Retina (tissue), 1 donor: Measurements from ENCODE around the gene KCNQ5.
"Not testable (repeated sequence)": the region's sequence is repeated elsewhere in the genome, so short reads cannot be mapped to it uniquely, and the experiment has no call there.

ENCODE experiments used
- DNase-seq: peaks from one replicate; pipeline ENCODE4 v3.0.0-alpha.2; 2016

The KCNQ5 gene

DNA sequence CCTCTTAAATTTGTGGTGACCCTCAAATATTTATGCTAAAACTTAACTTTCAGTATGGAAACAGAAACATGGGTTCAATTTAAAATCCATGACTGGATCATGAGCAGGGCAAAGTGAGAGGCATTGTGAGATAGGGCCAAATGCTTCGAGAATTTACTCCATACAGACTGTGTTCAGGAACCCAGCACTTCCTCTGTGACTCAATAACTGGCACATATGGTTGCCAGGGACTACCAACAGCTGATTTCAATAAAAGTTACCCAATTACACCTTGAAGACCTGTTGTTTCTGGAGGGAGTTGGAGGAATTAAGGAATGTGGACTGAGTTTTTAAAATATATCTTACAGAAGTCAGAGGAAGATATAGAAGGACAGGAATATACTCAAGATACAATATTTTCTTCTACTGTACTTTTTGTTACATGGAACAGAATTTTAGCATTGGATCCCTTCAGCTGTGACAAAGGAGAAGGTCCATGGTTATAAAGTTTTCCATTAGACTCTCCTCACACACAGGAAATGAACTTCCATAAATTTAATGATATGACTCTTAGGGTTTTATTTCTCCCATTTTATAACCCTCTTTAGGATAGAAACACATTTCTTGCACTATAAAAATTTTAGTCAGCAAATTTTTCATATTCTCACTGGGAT lies 344.9 kb downstream of the KCNQ5 start:
- DNase-seq, result no peak

DNA sequence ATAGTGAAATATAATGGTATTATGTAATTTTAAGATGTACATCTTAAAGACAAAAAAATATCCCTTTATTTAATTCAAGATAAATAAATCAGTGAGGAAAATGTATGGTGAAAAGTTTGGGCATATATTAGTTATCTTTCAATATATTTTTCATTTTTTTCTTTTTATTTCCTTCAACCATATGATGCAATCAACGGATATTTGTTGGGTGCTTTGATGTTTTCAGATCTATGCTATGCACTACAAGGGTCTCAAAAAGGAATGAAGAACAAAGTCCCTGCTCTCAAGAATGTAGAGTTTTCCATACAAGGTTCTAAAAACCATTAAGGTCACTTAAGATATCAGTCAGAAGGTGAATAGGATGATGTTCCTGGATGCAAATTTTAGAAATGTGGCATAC lies 345.5 kb downstream of the KCNQ5 start:
- no peak for DNase-seq

DNA sequence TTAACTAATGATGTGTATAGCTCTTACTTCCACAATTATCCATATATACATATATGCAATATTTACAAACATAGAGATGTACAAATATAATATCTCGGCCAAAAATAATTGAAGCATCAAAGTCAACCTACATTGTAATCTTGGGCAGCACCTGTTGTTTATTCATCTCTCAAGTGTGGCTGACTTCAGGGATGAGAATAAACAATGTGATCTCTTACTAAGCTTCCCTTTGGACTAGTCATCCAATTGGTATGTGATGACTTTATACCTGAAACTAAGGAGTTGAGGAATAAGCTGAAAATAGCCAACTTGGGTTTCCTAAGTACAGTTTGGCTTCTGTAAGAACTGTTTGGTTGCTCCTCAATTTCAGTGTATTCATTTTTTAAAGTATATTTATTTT lies 346.8 kb downstream of the KCNQ5 start:
- no peak for DNase-seq

DNA sequence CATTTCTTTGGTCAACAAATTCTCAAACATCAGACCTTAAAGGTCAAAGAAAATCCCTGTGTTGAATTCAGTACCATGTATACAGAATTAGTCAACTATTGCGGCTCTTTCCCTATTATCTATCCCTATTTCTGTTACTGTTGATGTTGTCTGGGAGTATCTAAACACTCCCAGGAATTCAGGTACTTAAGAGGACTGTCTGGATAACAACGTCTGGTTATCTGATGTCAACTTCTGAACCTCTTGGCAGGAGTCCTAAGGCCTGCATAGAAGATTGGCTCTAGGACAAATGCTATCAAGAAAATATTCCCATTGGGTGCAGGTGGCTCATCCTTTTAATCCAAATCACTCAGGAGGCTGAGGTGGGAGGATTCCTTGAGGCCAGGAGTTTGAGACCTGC lies 347.8 kb downstream of the KCNQ5 start:
- DNase-seq, result no peak

DNA sequence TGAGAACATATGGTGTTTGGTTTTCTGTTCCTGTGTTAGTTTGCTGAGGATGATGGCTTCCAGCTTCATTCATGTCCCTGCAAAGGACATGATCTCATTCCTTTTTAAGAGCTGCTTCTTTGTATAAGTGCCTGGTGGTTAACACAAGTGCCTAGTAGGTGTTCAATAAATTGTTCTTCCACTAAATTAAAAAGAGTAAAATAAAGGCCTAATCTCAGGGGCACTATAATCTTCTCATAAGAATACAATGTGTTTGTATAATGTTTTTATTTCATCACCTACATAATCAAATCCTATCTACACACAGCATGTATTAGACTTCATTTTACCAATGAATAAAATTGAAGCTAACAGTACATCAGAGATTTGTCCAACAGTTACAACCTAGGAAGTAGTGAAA lies 350.7 kb downstream of the KCNQ5 start:
- no peak for DNase-seq

DNA sequence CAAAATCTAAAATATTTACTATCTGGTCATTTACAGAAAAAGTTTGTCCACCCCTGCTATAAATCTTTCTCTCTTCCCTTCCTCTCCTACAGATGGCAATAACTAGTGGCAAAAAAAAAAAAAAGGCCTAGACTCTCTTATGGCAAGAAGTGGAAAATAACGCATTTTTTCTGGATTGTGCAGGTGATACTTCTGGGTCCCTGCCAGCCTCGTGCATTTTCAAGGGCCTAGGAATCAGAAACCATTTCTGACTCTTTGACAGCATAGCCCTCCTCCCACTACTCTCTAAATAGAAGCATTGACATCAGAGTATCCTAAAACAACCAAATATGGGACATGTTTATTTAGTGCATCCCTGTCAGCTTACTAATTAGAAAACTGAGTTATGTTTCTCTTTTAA lies 352.4 kb downstream of the KCNQ5 start:
- no peak for DNase-seq

DNA sequence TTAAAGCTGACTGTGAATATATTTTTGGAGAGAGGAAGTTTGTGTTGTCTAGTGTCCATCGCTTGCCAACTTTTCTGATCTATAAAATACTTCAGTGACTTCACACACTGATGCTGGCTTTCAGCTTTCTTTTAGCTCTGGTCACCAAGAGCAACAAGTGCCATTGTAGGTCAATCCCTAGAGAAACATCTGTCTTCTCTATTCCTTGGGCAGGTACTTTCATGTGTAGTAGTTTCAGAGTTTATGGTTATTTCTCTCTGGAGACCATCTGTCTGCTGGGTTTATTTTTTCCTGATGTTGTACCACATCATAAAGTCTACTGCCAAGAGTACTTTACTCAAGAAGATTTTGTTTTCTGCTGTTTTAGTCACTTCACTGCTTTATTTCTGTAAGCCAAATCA lies 353.5 kb downstream of the KCNQ5 start:
- DNase-seq, result no peak

DNA sequence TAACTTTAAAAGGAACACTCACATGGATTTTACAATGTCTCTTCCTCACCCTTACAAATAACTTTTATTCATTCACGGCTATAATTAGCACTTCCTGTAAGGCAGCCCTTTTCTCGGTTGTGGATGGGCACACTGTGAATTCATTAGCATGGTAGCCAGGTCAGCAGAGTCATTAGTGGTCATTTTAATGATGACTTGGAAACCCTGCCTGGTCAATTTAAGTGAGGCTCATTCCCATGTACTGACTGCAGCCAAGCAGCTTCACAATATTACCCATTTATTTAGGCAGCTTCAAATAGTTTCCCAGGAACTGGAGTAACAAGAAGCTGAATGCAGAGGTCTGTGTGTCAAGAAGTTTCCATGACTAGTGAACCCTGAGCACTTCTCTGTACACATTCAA lies 354.6 kb downstream of the KCNQ5 start:
- DNase-seq, result no peak

DNA sequence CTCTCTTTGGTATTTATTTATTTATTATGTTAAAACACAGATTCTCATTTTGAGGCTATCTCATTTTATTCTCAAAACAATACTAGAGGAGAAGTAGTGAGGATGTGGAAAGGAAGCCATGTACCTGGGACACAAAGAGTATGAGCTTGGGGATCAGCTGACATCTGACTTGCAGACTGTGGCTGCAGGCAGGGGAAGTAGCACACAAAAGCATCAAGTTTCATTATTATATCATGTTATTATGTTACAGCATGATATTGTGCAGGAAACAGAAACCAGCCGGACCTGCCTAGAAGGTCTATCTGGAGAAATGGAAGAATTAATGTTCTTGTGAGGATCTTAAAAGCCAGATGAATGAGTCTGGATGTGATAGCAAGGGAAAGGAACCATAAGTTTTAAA lies 355.2 kb downstream of the KCNQ5 start:
- no peak for DNase-seq

DNA sequence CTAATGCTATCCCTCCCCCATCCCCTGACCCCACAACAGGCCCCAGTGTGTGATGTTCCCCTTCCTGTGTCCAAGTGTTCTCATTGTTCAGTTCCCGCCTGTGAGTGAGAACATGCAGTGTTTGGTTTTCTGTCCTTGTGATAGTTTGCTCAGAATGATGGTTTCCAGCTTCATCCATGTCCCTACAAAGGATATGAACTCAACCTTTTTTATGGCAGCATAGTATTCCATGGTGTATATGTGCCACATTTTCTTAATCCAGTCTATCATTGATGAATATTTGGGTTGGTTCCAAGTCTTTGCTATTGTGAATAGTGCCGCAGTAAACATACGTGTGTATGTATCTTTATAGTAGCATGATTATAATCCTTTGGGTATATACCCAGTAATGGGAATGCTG lies 356.9 kb downstream of the KCNQ5 start:
- not testable (repeated sequence) for DNase-seq

DNA sequence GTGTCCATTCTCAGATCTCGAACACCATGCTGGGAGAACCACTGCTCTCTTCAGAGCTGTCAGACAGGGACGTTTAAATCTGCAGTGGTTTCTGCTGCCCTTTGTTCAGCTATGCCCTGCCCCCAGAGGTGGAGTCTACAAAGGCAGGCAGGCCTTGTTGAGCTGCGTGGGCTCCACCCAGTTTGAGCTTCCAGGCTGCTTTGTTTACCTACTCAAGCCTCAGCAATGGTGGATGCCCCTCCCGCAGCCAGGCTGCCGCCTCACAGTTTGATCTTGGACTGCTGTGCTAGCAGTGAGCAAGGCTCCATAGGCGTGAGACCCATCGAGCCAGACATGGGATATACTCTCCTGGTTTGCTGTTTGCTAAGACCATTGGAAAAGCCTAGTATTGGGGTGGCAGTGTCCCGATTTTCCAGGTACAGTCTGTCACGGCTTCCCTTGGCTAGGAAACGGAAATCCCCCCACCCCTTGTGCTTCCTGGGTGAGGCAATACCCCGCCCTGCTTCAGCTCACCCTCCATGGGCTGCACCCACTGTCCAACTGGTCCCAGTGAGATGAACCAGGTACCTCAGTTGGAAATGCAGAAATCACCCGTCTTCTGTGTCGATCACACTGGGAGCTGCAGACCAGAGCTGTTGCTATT lies 362.4 kb downstream of the KCNQ5 start:
- not testable (repeated sequence) for DNase-seq

DNA sequence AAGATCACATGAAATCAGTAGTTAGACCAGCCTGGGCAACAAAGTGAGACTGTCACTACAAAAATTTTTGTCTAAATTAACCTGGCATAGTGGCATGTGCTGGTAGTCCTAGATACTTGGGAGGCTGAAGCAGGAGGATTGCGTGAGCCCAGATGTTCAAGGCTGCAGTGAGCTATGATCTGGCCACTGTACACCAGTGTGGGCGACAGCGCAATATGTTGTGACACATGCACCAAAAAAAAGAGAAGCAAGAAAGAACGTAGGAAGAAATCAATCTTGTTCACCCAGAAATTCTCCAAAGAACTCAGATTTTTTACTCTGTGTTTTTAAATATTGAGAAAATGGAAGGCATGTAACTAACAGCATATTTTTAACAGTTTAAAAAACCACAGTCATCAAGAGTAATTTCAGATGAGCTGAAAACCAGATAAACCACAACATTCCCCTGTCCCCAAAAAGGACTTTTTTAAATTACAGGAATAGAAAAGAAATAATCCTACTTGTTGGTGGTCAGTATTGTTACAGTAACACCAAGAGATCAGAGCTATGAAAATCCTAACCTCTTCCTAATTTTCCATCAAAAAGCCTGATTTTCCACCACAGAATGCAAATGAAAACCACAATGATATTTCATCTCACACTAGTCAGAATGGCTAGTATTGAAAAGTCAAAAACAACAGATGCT lies 363.3 kb downstream of the KCNQ5 start:
- DNase-seq, result no peak

DNA sequence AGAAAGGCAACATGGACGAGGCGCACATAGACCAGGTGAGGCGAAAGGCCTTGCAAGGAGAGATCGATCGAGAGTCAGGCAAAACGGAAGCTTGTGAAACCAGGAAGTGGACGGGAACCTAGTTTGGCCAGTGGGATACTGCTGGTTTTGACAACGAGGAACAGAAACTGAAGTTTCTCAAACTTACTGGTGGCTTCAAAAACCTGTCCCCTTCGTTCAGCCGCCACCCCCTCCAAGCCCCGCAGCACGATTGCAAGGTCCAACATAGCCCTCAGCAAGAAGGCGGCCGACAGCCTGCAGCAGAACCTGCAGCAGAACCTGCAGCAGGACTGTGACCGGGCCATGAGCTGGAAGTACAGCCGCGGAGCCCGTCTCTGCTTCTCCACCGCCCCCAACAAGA lies 365.4 kb downstream of the KCNQ5 start:
- DNase-seq, result no peak

DNA sequence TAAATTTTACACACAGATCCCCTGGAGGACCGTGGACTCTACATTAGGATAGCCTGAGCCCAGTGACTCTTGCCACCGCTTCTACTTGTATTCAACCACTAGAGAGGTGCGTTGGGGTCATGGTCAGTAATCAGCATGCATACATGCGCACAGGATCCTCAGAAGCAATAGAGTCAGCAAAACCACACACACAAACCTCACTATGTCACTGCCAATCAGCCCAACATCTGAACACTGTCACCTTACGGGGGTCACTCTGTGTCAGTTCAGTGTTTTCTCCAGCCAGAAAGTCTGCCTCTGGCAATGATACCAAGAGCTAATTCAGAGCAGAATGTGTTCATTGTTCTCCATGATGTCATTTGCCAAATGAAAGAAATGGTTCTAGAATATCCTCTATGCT lies 378.1 kb downstream of the KCNQ5 start:
- DNase-seq, result no peak

DNA sequence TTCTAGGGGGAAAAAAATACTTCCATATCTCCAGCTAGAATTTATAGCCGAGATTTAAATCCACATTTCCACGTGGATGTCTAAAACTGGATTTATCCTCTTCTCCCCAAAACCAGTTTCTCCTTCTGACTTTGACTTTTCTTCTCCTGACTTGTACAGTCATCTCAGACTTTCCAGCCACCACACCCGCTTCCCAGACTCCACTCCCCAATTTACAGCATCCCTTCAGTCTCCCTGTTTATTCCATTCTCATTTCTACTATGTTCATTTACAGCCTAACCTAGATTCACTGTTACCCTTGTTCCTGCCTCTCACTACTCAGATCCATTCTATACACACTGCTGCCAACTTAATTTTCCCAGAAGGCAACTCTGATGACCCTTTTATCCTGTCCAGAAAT lies 378.6 kb downstream of the KCNQ5 start:
- DNase-seq, result no peak

DNA sequence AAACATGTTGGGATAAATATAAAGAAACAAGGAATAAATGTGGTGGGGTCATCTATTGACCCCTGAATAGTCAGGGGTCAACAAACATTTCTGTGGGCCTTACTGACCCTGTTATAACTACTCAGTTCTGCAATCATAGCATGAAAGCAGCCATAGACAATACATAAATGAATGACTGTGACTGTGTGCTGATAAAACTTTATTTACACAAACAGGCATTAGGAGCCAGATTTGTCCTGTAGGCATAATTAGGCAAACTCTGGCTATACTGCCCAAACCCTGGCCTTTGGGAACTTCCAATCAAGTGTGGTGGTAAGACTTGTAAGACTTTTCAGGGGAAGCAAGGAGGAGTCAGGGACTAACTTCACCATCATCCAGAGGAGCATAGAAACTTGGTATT lies 380.7 kb downstream of the KCNQ5 start:
- DNase-seq, result no peak

DNA sequence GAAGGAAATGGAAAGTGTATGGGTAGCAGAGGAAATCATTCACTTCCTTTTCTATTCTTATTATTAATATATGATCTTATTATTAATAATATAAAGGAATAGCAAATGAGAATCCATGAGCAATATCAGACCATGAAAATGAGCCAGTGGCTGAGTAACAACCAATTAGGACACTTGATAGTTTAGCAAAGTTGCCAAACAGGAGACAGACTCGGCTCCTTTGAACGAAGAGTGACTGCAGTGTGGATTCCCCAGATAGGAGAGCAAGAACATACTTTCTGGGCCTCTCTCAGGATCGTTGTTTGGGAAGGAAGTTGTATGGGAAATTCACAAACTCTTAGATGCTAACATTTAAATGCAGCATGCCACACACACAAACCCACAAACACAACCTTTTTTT lies 381.4 kb downstream of the KCNQ5 start:
- no peak for DNase-seq

DNA sequence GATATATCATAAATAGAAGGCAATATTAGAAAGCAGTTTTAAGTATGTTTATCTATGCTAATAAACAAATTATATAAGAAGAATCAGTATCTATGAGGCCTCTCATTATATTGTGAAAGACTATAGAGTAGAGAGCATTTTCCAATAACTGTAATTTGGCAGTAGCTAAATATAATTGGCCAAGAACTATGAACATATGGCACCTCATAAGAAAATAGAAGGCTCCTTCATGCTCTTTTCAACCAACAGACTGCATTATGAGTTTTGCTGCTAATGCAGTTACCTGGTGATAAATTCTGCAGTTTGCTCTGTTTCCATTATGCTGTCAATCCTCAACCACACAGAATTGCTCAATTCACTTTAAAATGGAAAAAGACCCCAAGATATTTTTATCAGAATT lies 382.4 kb downstream of the KCNQ5 start:
- no peak for DNase-seq

DNA sequence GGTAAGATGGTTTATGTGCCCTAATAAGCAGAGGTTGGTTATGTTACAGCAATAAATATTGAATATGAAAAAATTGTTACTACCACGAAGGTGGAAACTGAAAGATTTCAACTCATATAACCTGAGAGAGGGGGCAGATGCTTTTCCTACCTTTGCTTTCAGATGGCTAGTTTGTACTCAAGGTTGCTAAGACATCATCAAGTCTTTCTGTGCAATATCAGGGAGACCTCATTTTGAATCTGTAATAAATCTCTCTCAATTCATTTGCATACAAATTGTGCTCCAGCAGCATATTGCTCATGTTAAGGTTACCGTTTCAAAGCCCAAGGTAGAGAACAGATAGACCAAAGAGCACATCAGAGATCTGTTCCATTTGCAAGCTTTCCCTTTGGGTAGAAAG lies 383.0 kb downstream of the KCNQ5 start:
- DNase-seq, result no peak

DNA sequence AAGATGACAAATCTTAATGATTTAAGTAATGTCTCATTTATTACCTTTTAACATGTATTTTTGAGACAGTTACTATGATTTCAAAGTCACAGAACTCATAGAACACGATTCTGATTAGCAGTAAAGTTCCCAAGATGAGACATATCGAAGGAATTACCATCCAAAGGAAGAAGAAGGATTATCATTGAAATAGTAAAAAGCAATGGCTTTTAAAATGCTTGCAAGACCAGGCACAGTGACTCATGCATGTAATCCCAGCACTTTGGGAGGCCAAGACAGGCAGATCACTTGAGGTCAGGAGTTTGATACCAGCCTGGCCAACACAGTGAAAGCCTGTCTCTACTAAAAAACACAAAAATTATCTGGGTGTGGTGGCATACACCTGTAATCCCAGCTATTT lies 384.3 kb downstream of the KCNQ5 start:
- no peak for DNase-seq

DNA sequence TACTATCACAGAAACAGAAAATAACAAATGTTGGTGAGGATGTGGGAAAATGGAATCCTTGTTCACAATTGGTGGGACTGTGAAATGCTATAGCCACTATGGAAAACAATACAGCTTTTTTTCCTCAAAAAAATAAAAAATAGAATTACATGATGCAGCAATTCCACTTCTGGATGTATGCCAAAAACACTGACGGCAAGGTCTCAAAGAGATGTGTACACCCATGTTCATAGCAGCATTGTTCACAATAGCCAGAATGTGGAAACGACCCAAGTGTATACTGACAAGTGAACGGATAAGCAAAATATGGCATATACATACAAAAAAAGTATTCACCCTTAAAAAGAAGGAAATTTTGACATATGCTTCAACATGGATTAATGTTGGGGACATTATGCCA lies 390.1 kb downstream of the KCNQ5 start:
- no peak for DNase-seq

DNA sequence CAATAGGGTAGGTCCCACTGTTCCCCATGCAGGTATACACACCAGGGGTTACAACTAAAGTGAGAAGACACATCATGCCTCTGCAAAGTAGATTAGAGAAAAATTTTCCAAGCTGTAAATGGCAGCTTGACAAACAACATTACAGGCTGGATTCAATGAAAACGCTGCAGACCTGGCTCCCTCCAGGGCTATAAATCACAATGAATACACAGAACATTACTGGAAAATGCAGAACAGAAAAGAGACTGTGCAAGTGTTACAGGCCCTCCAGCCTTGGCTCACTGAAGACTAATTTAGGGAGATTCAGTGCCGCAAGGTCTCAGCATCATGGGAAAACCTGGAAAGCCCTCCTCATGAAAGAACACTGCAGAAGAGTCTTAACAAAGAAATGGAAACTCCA lies 395.6 kb downstream of the KCNQ5 start:
- DNase-seq, result no peak

DNA sequence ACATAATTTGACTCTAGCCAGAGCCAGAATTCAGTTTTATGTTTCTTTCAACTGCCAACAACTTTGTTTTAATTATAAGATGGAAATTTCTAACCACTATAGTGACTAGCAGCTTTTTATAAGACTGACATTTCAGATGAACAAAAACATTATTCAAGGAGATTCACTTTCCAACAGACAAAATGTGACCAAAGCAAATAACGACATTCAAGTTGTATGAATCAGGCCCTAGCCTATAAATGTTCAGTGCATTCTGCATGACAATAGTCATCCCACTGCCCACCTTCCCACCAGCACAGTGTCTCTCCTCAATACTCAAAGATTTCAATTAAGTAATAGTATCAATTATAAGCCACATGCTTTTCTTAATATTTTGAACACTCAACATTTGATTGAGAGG lies 402.7 kb downstream of the KCNQ5 start:
- no peak for DNase-seq

DNA sequence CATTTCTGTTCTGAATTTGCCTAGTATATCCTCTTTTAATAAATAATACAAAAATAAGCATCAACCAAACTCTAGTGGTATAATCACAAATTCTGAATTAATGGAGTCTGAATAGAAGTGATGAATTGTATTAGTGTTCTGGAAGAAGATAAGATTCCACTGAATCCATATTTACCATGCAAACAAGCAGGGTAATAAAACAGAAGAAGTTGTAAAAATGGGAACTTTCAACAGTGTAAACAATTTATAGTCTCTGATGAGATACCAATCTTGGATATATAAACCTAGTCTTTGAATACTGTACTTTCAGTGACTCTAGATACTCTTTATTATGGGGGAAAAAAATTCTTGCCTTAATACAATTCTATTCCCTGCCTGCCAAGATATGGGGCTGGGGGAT lies 405.8 kb downstream of the KCNQ5 start:
- DNase-seq, result no peak
